Measurements from ENCODE around the gene TENT5C. TPM values are rescaled to one million over a fixed set of nuclear protein-coding genes. Genes with fewer than 3 reads are reported as not detected.
"Not testable (repeated sequence)": the region's sequence is repeated elsewhere in the genome, so short reads cannot be mapped to it uniquely, and the experiment has no call there.

Gene TENT5C
- 0.41 TPM for polyA plus RNA-seq (2013, experiment 1 of 2)
- 0.61 TPM for polyA plus RNA-seq (2013, experiment 2 of 2)

DNA sequence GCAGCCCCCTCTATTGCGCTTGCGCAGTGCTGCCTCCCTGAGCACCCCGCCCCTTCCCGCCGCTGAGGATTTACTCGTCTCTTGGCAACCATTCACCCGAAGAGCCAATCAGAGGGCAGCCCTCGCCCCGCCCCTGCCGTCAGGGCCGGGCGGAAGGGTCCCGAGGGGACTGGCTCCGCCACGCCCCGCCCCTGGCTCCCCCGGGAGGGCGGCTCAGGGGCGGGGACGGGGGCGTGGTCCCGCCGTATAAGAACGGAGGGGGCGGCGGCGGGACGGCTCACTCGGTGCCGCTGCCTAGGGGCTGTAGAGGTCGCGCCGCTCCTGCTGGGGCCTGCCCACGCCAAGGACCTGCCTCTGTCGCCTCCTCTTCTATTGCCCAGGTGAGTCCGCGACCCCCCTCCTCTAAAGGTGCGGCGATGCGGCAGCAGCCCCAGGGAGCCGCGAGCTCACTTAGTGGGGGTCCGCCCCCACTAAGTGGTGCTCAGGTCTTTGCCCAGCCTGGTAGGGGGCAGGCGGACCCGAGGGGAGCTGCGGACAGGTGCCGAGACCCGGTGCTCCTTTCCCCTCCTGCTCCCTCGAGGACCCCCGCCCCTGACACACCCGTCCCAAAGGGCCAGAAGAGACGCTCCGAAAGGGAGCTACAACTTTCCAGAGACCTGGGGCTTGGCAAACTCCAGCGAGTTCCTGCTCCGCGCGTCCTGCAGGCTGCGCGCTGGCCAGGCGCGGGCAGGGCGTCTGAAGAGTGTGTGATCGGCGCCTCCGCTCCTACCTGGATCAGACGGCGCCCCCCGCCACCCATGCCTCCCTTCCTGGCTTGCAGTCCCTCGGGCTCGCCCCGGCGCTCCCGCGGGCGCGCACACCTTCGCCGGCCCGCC, at the start of gene TENT5C:
TSS of gene TENT5C (plus strand) at position 275 of the 875 bp plus-strand sequence. CDS start 16,821 bp downstream, outside the sequence.
- Histone ChIP-seq H3K9me3 (ENCODE audit: control insufficient read depth, low read length) (no peaks in the 10 kb centered on the region), H3K36me3 (ENCODE audit: control insufficient read depth, insufficient read depth, low read length) (no peaks in the 10 kb centered on the region), H3K4me3 (ENCODE audit: extremely low read depth, insufficient read depth, low read length, poor library complexity, severe bottlenecking) (peak within 1 kb of the TSS; percentile 69), H3K27ac (ENCODE audit: low read depth, low read length, severe bottlenecking) (peak within 1 kb of the TSS; percentile 18), H3K4me1 (ENCODE audit: control insufficient read depth, insufficient read depth, low read length, poor library complexity, severe bottlenecking) (peaks cover 9% of the 10 kb centered on the region)
- WGBS, 2 experiments (ENCODE audit: insufficient coverage in 2 of 2): 0 to 1% methylated on average over 49 to 63 of the region's 79 CpGs

GRCh38 chr1:117556341-117556740, 49.5 kb upstream of the TENT5C start:
- Histone ChIP-seq H3K4me1 (ENCODE audit: control insufficient read depth, insufficient read depth, low read length, poor library complexity, severe bottlenecking) (no peaks in the 10 kb centered on the region), H3K27ac (ENCODE audit: low read depth, low read length, severe bottlenecking) (no peak overlapping the region), H3K9me3 (ENCODE audit: control insufficient read depth, low read length) (no peaks in the 10 kb centered on the region), H3K4me3 (ENCODE audit: extremely low read depth, insufficient read depth, low read length, poor library complexity, severe bottlenecking) (no peak overlapping the region), H3K36me3 (ENCODE audit: control insufficient read depth, insufficient read depth, low read length) (no peaks in the 10 kb centered on the region)

GRCh38 chr1:117556976-117557375, 48.9 kb upstream of the TENT5C start:
- H3K4me1 ChIP-seq (ENCODE audit: control insufficient read depth, insufficient read depth, low read length, poor library complexity, severe bottlenecking): no peaks in the 10 kb centered on the region
- H3K27ac ChIP-seq (ENCODE audit: low read depth, low read length, severe bottlenecking): no peak overlapping the region
- no peaks in the 10 kb centered on the region for H3K9me3 ChIP-seq (ENCODE audit: control insufficient read depth, low read length)
- no peak overlapping the region for H3K4me3 ChIP-seq (ENCODE audit: extremely low read depth, insufficient read depth, low read length, poor library complexity, severe bottlenecking)
- H3K36me3 ChIP-seq (ENCODE audit: control insufficient read depth, insufficient read depth, low read length): no peaks in the 10 kb centered on the region

- H3K9me3 ChIP-seq (ENCODE audit: control insufficient read depth, low read length); H3K4me3 ChIP-seq (ENCODE audit: extremely low read depth, insufficient read depth, low read length, poor library complexity, severe bottlenecking); H3K36me3 ChIP-seq (ENCODE audit: control insufficient read depth, insufficient read depth, low read length); H3K4me1 ChIP-seq (ENCODE audit: control insufficient read depth, insufficient read depth, low read length, poor library complexity, severe bottlenecking); H3K27ac ChIP-seq (ENCODE audit: low read depth, low read length, severe bottlenecking): not testable (repeated sequence)
These were observed 47.4 kb upstream of the TENT5C start for GRCh38 chr1:117558451-117558850.

- H3K4me3 ChIP-seq (ENCODE audit: extremely low read depth, insufficient read depth, low read length, poor library complexity, severe bottlenecking): no peak overlapping the region
- H3K36me3 ChIP-seq (ENCODE audit: control insufficient read depth, insufficient read depth, low read length): no peaks in the 10 kb centered on the region
These were observed 46.7 kb upstream of the TENT5C start for GRCh38 chr1:117559139-117559538.

GRCh38 chr1:117559985-117560384, 45.9 kb upstream of the TENT5C start:
- Histone ChIP-seq H3K4me1 (ENCODE audit: control insufficient read depth, insufficient read depth, low read length, poor library complexity, severe bottlenecking) (no peaks in the 10 kb centered on the region), H3K9me3 (ENCODE audit: control insufficient read depth, low read length) (no peaks in the 10 kb centered on the region), H3K4me3 (ENCODE audit: extremely low read depth, insufficient read depth, low read length, poor library complexity, severe bottlenecking) (no peak overlapping the region), H3K36me3 (ENCODE audit: control insufficient read depth, insufficient read depth, low read length) (no peaks in the 10 kb centered on the region), H3K27ac (ENCODE audit: low read depth, low read length, severe bottlenecking) (no peak overlapping the region)
- 70% methylated on average over 2 of the region's 3 CpGs; no CpG with 5 or more reads in 1 of the 2 experiments for WGBS, 2 experiments (ENCODE audit: insufficient coverage in 2 of 2)

More at GRCh38 chr1:117559139-117559538, 46.7 kb upstream of the TENT5C start:
- WGBS, 2 experiments (ENCODE audit: insufficient coverage in 2 of 2): 86 to 96% methylated on average over 2 to 3 of the region's 3 CpGs
- no peak overlapping the region for H3K27ac ChIP-seq (ENCODE audit: low read depth, low read length, severe bottlenecking)
- H3K9me3 ChIP-seq (ENCODE audit: control insufficient read depth, low read length): no peaks in the 10 kb centered on the region
- no peaks in the 10 kb centered on the region for H3K4me1 ChIP-seq (ENCODE audit: control insufficient read depth, insufficient read depth, low read length, poor library complexity, severe bottlenecking)

DNA sequence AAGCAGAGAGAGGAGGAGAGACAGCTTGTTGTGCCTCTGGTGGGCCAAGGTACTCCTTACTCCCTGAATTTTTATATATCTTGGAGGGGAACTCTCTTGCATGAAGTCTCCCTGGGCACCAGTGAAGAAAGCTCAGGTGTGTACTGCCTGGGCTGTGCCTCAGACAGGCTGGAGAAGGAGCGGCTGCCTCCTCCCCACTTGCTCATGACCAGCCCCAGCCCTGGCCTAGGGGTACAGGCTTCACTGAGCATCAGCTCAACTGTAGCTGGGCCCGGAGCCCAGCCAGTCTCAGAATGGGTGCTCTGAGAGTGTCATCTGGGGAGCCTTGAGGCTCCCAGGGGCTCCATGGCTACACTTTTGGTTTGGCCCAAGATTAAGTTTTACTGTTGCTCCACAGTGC, 44.8 kb upstream of the TENT5C start:
- Histone ChIP-seq H3K4me3 (ENCODE audit: extremely low read depth, insufficient read depth, low read length, poor library complexity, severe bottlenecking) (no peak overlapping the region), H3K36me3 (ENCODE audit: control insufficient read depth, insufficient read depth, low read length) (no peaks in the 10 kb centered on the region), H3K4me1 (ENCODE audit: control insufficient read depth, insufficient read depth, low read length, poor library complexity, severe bottlenecking) (no peaks in the 10 kb centered on the region), H3K9me3 (ENCODE audit: control insufficient read depth, low read length) (no peaks in the 10 kb centered on the region), H3K27ac (ENCODE audit: low read depth, low read length, severe bottlenecking) (no peak overlapping the region)
- WGBS, 2 experiments (ENCODE audit: insufficient coverage in 2 of 2): 84 to 92% methylated on average over 2 of the region's 2 CpGs

- Histone ChIP-seq H3K9me3 (ENCODE audit: control insufficient read depth, low read length) (no peaks in the 10 kb centered on the region), H3K4me1 (ENCODE audit: control insufficient read depth, insufficient read depth, low read length, poor library complexity, severe bottlenecking) (no peaks in the 10 kb centered on the region), H3K36me3 (ENCODE audit: control insufficient read depth, insufficient read depth, low read length) (no peaks in the 10 kb centered on the region), H3K4me3 (ENCODE audit: extremely low read depth, insufficient read depth, low read length, poor library complexity, severe bottlenecking) (no peak overlapping the region), H3K27ac (ENCODE audit: low read depth, low read length, severe bottlenecking) (no peak overlapping the region)
- WGBS, 2 experiments (ENCODE audit: insufficient coverage in 2 of 2): 86 to 100% methylated on average over 1 to 2 of the region's 2 CpGs
These were observed 44.3 kb upstream of the TENT5C start for GRCh38 chr1:117561551-117561950.

- no peaks in the 10 kb centered on the region for H3K4me1 ChIP-seq (ENCODE audit: control insufficient read depth, insufficient read depth, low read length, poor library complexity, severe bottlenecking)
- H3K4me3 ChIP-seq (ENCODE audit: extremely low read depth, insufficient read depth, low read length, poor library complexity, severe bottlenecking): no peak overlapping the region
- no peaks in the 10 kb centered on the region for H3K36me3 ChIP-seq (ENCODE audit: control insufficient read depth, insufficient read depth, low read length)
- WGBS, 2 experiments (ENCODE audit: insufficient coverage in 2 of 2): 87 to 89% methylated on average over 7 to 8 of the region's 9 CpGs
- H3K9me3 ChIP-seq (ENCODE audit: control insufficient read depth, low read length): no peaks in the 10 kb centered on the region
- H3K27ac ChIP-seq (ENCODE audit: low read depth, low read length, severe bottlenecking): no peak overlapping the region
These were observed 43.0 kb upstream of the TENT5C start for GRCh38 chr1:117562581-117563491.

- H3K4me1 ChIP-seq (ENCODE audit: control insufficient read depth, insufficient read depth, low read length, poor library complexity, severe bottlenecking): no peaks in the 10 kb centered on the region
- no peak overlapping the region for H3K27ac ChIP-seq (ENCODE audit: low read depth, low read length, severe bottlenecking)
- no peaks in the 10 kb centered on the region for H3K9me3 ChIP-seq (ENCODE audit: control insufficient read depth, low read length)
- no peaks in the 10 kb centered on the region for H3K36me3 ChIP-seq (ENCODE audit: control insufficient read depth, insufficient read depth, low read length)
- no peak overlapping the region for H3K4me3 ChIP-seq (ENCODE audit: extremely low read depth, insufficient read depth, low read length, poor library complexity, severe bottlenecking)
- 92 to 100% methylated on average over 1 to 3 of the region's 4 CpGs for WGBS, 2 experiments (ENCODE audit: insufficient coverage in 2 of 2)
These were observed 42.4 kb upstream of the TENT5C start for GRCh38 chr1:117563492-117563875.
